Astrocyte (in vitro differentiated cells and primary cell): ENCODE measurements around the gene TATDN2.

Source experiments
- CTCF ChIP-seq: IDR thresholded peaks from 2 replicates; pipeline ENCODE4 v1.5.1; 2011; ENCODE audit warnings: low read depth, mild to moderate bottlenecking, inconsistent platforms, low read length, moderate library complexity; ENCODE audit not compliant: insufficient read depth
- EZH2 ChIP-seq: IDR thresholded peaks from 2 replicates; pipeline ENCODE4 v1.6.1; 2012; ENCODE audit warnings: mild to moderate bottlenecking, low read length, inconsistent platforms; ENCODE audit not compliant: insufficient read depth

GRCh38 chr3:10291641-10292040 lies 43.4 kb downstream of the TATDN2 start:
- TF ChIP-seq CTCF (no peak), EZH2 (no peak)
